HG03565 (cell line): ENCODE measurements around the gene TICAM1.
A peak's percentile ranks its signal among the peaks of the same experiment; 100 is the strongest.
"Not testable (repeated sequence)": the region's sequence is repeated elsewhere in the genome, so short reads cannot be mapped to it uniquely, and the experiment has no call there.

Experiments
- ATAC-seq: cut with Tn5 transposase; IDR thresholded peaks from one replicate; pipeline ENCODE4 v1.9.1; 2021; ENCODE audit warnings: mild to moderate bottlenecking, moderate library complexity; ENCODE audit not compliant: unreplicated experiment

The TICAM1 gene

GRCh38 chr19:4807188-4807587, 24.3 kb downstream of the TICAM1 start:
- no peak for ATAC-seq

GRCh38 chr19:4806384-4806783, 25.1 kb downstream of the TICAM1 start:
- no peak for ATAC-seq

- ATAC-seq, result not testable (repeated sequence)
Measured at GRCh38 chr19:4805140-4805539, 26.4 kb downstream of the TICAM1 start.

- ATAC-seq, result no peak
Measured at GRCh38 chr19:4803736-4804695, 27.5 kb downstream of the TICAM1 start.

GRCh38 chr19:4802711-4803110, 28.8 kb downstream of the TICAM1 start:
- no peak for ATAC-seq

- no peak for ATAC-seq
Measured at GRCh38 chr19:4801085-4801619, 30.4 kb downstream of the TICAM1 start.

GRCh38 chr19:4800591-4801081, 30.9 kb downstream of the TICAM1 start:
- ATAC-seq, result no peak

GRCh38 chr19:4795400-4795799, 36.1 kb downstream of the TICAM1 start:
- ATAC-seq, result no peak

- no peak for ATAC-seq
Measured at GRCh38 chr19:4794971-4795370, 36.5 kb downstream of the TICAM1 start.

GRCh38 chr19:4793278-4793677, 38.2 kb downstream of the TICAM1 start:
- not testable (repeated sequence) for ATAC-seq

- not testable (repeated sequence) for ATAC-seq
Measured at GRCh38 chr19:4792866-4793195, 38.7 kb downstream of the TICAM1 start.

GRCh38 chr19:4792019-4792865, 39.3 kb downstream of the TICAM1 start:
- ATAC-seq, result peak; percentile 2

- peak; percentile 82 for ATAC-seq
Measured at GRCh38 chr19:4791183-4792018, 40.1 kb downstream of the TICAM1 start, which contains the start of gene FEM1A. Gene FEM1A (plus strand): TSS chr19:4791734. CDS start chr19:4791855, 121 bp downstream.

GRCh38 chr19:4786412-4787016, 45.0 kb downstream of the TICAM1 start:
- not testable (repeated sequence) for ATAC-seq

GRCh38 chr19:4781801-4782200, 49.7 kb downstream of the TICAM1 start:
- ATAC-seq, result no peak

GRCh38 chr19:4780860-4781259, 50.7 kb downstream of the TICAM1 start:
- no peak for ATAC-seq

GRCh38 chr19:4778124-4778523, 53.4 kb downstream of the TICAM1 start:
- ATAC-seq, result not testable (repeated sequence)

GRCh38 chr19:4776436-4777211, 54.9 kb downstream of the TICAM1 start:
- no peak for ATAC-seq

- no peak for ATAC-seq
Measured at GRCh38 chr19:4775627-4776152, 55.8 kb downstream of the TICAM1 start.
